Esophagus muscularis mucosa (tissue), 3 donors: Measurements from ENCODE around the gene LRPPRC.

ENCODE experiments used
- CTCF ChIP-seq, 3 experiments: fragments of 200-600 bp in 2 of 3; fragments of 450-650 bp in 1 of 3; sonication (generic) in 2 of 3; IDR thresholded peaks; one replicate each; pipeline ENCODE4 v1.5.1; 2017 to 2019; ENCODE audit warnings: antibody characterized with exemption in 3 of 3, mild to moderate bottlenecking in 2 of 3, moderate library complexity in 1 of 3
- POLR2A ChIP-seq: fragments of 450-650 bp; IDR thresholded peaks from one replicate; pipeline ENCODE4 v1.6.1; 2017; ENCODE audit warnings: antibody characterized with exemption, moderate library complexity, mild to moderate bottlenecking, low read depth
- POLR2AphosphoS5 ChIP-seq, 2 donors: sonication (generic); formaldehyde crosslinking; IDR thresholded peaks; one replicate each; pipeline ENCODE4 v1.6.1; 2017; ENCODE audit warnings: antibody characterized with exemption in 2 of 2

DNA sequence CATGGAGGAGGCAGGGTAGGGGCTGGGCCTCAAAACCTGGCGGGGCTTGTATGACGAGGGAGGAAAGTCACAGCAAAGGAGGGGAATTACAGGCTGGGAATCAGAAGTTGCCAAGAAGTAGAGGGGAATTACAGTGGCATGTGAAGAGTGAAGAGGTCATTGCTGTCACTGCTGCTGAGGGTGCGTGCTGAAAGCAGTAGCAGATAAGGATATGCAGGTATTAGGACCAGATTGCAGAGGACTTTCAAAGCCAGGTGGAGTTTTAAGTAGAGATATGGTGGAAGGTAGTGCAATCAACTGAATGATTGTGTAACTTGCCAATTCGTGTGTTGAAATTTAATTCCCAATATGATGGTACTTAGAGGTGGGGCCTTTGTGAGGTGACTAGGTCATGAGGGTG is 19.4 kb upstream of the LRPPRC start:
- TF ChIP-seq POLR2AphosphoS5 (IDR thresholded peaks at IDR 0.05) (no peak), POLR2A (no peak), CTCF (IDR thresholded peaks at IDR 0.05) (no peak)
